SHP77 (cell line): Measurements from ENCODE around the gene SFI1.
A peak's percentile ranks its signal among the peaks of the same experiment; 100 is the strongest.
"Not testable (repeated sequence)": the region's sequence is repeated elsewhere in the genome, so short reads cannot be mapped to it uniquely, and the experiment has no call there.

Source experiments
- DNase-seq, 2 experiments: peaks; one replicate each; lab custom pipeline; 2025; lab: John Stamatoyannopoulos, UW

The SFI1 gene

DNA sequence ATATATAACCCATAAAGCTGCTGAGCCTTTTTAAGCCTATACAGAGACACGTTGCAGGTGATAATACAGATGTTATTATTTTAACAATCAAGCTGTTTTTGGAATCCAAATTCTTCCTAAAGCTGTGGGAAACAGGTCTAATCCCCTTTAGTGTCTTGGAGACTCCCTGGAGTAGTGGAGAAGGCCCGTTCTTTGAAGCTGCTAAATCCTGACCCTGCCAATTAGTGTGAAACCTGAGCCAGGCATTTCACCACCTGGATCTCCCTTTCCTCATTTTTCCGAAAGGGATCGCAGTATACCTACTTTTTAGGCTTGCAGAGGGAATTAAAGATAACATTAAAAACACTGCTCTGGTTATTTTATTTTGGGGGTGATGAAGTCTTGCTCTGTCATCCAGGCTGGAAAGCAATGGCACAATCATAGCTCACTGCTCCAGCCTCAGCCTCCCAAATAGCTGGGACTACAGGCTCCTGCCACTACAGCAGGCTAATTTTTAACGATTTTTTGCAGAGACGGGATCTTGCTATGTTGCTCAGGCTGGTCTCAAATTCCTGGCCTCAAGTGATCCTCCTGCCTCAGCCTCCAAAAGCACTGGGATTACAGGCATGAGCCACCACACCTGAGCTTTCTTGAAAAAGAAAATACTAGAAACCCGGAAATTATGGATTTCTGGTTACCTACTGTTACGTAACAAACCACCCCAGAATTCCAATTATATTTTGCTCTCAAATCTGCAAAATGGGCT, 4.9 kb upstream of the SFI1 start:
- DNase-seq = no peak

DNA sequence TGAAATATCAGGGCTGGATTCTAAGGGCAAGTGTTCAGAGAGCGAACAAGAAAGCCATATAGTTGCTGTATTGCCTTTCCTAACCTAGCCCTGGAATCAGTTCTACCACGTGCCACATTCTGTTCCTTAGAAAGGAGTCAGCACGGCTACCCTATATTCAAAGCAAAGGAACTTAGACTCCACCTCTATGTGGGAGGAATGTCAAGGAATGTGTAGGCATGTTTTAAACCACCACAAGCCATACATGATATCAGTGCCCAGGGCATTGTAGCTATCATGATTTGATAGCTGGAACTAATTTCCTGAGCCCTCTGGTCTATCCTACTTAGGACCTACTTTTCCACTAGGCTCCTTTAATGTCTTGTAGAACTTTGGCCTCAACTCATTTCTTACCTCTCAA, 4.2 kb upstream of the SFI1 start:
- no peak for DNase-seq

DNA sequence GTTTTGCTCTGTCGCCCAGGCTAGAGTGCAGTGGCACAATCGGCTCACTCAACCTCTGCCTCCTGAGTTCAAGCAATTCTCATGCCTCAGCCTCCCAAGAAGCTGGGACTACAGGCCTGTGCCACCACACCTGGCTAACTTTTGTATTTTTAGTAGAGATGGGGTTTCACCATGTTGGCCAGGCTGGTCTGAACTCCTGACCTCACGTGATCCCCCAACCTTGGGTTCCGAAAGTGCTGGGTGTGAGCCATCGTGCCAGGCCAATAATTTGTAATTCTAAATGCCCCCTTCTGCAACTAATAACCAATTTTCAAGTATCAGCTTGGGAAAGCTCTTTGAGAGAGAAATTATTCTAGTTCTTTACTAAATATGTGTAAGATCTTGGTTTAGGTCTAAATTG, 3.0 kb upstream of the SFI1 start:
- DNase-seq = not testable (repeated sequence)

DNA sequence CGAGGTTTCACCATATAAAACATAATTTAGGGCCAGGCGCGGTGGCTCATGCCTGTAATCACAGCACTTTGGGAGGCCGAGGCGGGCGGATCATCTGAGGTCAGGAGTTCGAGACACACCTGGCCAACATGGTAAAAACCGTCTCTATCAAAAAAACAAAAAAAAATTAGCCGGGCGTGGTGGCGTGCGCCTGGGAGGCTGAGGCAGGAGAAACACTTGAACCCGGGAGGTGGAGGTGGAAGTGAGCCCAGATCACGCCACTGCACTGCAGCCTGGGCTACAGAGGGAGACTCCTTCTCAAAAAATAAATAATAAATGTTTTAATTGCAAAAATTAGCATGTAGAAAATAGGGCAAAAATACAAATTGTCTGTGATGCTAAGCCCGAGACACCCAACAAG, 993 bp upstream of the SFI1 start:
- no peak for DNase-seq

DNA sequence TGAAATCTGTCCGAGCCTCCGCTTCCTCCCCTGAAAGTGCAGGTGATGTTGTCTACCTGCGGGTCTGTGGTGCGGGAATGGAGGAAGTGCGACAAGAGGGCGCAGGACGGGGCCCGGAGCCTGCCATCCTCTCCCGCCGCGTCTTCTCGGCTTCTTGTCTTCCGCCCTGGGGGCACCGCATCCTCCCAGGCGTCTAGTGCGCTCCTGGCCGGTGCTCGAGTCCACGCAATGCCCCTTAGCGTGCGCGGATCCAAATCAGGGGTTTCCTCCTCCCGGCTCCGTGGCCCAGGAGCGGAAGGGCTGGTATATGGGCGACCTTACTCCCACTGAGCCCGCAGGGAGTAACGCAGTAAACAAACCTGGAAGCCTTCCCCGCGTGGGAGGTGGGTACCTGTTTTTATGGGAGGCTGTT, 405 bp downstream of the SFI1 start:
- DNase-seq = peak in 1 of 2 experiments; percentile 11

DNA sequence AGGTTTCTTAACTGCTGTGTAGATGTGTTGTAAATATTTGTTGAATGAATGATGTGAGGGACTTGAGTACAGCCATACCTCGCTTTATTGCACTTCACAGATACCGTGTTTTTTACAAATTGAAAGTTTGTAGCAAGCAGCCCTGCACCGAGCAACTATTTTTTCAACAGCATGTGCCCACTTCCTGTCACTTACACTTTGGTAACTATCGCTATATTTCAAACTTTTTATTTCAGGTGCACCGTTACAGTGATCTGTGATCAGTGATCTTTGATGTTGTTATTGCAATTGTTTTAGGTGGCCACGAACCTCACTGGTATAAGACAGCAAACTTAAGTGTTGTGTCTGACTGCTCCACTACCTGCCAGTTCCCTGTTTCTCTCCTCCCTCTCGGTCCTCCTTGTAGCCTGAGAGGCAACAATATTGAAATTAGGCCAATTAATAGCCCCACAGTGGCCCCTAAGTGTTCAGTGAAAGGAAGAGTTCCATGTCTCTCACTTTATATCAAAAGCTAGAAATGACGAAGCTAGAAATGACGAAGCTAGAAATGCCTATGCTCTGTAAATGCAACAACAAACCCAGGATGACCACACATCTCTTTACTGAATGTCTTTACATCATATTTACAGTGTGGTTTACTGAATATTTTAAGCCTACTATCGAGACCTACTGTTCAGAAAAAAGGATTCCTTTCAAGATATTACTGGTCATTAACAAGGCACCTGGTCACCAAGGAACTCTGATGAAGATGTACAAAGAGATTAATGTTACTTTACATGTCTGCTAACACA, 1.0 kb downstream of the SFI1 start:
- DNase-seq = no peak

DNA sequence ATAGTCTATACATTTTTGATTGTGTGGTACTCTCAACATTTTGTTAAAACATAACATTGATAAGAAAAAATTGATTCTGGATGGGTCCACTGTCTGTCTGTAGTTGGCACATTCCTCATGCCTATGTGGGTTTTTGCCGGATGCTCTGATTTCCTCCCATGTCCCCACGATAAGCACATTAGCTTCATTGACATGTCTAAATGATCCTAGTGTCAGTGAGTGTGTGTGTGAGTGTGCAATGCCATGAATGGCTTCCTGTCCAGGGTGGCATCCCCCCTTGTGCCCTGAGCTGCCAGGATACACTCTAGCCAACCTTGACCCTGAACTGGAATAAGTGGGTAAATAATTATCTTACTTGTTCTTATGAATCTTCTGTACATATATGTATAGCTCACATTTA, 5.4 kb downstream of the SFI1 start:
- DNase-seq = no peak

DNA sequence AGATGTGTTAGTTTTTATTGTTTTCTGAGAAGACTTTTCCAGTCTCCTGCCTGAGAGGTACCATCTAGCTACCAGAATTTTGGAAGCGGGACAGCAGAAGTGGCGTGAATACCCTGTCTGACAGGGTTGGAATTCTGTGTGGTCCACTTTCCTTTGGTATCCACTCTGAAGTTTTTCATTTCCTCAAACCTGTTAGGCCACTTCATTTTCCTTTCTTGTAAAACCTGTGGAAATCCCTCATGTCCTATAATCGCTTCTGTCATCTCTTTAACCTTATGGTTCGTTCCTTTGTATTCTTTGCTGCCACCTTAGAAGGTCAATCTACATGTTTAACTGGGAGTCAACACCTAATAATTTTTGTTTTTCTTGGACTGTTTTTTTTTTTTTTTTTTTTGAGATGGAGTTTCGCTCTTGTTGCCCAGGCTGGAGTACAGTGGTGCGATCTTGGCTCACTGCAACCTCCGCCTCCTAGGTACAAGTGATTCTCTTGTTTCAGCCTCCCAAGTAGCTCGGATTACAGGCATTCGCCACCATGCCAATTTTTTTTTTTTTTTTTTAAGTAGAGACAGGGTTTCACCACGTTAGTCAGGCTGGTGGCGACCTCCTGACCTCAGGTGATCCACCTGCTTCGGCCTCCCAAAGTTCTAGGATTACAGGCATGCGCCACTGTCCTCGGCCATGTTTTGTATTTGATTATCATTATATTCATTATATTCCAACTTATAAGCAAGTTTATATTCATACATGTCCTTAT, 7.1 kb downstream of the SFI1 start:
- no peak for DNase-seq

DNA sequence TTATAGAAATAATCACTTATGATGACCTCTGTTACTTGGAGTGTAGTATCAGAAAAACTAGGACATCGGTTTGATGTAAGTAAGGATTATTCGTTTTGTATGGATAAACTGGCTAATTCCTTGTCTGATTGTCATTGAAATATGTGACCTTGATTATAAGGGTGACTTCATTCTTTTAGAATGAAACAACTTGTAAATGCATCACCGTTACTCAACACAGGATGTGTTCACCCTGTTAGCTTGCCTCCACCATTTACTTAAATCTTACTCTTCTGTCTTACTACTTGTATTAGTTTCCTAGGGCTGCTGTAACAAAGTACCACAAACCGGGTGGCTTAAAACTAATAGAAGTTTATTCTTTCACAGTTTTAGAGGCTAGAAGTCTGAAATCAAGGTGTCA, 7.9 kb downstream of the SFI1 start:
- DNase-seq = no peak

DNA sequence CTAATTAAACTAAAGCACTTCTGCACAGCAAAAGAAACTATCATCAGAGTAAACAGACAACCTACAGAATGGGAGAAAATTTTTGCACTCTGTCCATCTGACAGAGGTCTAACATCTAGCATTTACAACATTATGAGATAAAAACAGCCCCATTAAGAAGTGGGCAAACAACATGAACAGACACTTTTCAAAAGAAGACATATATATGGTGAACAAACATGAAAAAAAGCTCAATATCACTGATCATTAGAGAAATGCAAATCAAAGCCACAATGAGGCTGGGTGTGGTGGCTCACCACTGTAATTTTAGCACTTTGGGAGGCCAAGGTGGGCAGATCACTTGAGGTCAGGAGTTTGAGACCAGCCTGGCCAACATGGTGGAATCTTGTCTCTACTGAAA, 11.2 kb downstream of the SFI1 start:
- not testable (repeated sequence) for DNase-seq

DNA sequence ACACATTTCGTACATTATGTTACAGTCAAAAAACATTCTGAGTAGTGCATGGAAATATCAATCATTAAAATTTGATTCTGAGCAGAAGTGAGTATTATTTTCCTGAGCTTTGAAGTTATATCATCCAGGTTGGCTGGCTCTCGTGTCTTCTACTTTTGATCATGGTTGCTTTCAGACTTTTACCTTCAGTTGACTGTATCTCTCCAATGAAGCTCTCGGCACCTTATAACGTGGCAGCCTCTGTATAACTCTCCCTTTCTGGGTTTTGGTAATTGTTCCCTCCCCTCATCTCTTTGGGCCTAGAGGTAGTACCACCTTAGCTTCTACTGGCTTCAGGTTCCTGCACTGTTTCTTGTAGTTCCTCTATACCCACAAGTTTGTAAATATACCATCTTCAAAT, 12.2 kb downstream of the SFI1 start:
- DNase-seq = no peak

DNA sequence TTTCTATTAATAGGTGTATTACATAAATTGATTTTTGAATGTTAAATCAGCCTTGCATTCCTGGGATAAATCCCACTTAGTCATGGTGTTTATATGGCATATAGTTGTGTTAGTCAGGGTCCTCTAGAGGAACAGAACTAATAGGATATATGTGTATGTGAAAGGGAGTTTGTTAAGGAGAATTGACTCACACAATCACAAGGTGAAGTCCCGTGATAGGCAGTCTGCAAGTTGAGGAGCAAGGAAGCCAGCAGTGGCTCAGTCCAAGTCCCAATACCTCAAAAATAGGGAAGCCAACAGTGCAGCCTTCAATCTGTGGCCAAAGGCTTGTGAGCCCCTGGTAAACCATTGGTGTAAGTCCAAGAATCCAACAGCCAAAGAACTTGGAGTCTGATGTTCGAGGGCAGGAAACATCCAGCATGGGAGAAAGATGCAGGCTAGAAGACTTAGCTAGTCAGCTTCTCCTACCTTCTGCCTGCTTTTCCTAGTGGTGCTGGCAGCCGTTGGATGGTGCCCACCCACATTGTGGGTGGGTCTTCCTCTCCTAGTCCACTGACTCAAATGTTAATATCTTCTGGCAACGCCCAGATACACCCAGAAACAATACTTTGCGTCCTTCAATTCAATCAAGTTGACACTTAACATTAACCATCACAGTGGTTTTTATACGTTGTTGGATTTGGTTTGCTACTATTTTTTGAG, 12.9 kb downstream of the SFI1 start:
- no peak for DNase-seq

DNA sequence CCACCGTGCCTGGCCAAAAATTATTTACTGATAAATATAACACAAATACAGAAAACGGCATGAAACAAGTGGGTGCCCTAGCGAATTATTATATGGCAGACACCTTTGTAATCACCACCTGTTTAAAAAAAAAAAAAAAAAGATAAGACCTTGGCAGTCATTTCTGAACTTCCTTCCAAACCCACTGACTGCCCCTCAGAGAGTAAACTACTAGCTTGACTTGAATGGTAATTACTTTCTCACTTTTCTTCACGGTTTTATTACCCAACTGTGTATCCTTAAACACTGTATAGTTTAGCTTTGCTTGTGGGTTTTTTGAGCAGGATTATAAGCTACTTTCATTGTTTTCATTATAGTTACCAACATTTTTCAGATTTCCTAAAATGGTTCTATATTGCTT, 23.7 kb downstream of the SFI1 start:
- DNase-seq = no peak

DNA sequence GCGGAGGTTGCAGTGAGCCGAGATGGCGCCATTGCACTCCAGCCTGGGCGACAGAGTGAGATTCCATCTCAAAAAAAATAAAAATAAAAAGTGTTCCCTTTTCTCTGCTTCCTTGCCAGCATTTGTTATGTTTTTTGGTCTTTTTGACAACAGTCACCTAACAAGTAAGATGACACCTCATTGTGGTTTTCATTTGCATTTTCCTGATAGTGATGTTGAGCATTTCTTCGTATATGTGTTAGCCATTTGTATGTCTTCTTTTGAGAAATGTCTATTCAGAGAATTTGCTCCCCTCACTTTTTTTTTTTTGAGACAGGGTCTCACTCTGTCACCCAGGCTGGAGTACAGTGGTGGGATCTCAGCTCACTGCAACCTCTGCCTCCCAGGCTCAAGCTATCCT, 27.8 kb downstream of the SFI1 start:
- not testable (repeated sequence) for DNase-seq

DNA sequence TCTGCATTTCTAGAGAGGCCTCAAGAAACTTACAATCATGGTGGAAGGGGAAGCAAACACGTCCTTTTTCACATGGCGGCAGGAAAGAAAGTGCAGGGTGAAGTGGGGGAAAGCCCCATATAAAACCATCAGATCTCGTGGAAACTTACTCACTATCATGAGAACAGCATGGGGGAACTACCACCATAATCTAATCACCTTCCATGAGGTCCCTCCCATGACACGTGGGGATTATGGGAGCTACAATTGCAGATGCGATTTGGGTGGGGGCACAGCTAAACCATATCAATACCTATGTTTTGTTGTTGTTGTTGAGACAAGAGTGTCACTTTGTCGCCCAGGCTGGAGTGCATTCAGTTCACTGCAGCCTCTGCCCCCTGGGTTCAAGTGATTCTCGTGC, 29.9 kb downstream of the SFI1 start:
- DNase-seq = no peak

DNA sequence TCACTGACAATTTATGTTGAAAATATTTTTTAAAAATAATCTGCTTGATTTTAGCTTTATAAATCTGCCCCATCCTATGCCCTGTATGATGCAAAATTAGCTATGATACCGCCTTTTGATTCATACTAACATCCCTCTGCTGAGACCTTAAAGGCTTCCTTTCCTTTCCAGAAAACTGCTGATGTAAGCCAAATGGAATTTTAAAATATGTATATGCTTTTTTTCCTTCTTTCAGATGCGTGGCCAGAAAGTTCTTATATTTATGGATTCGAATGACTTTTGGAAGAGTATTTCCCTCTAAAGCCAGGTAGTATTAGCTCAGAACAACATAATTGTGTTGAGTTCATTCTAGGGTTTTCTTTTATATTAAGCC, 34.5 kb downstream of the SFI1 start:
- DNase-seq = no peak

DNA sequence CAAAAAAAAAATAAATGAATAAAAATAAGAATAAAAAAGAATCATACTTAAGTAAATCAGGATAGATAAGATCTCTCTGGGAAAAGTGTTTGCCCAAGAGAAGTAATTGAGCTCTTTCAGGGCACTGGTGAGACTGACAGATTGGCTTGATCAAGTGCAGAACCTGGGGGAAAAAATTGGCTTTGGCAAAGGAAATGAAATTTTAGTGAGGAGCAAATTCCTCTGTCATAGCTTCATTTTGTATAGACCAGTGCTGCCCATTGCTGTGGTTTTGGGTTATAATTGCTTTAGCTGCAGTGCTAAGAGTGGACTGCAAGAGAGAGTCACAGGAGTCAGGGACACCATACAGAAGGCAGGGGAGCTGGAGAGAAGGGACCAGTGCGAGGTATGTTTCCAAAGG, 35.7 kb downstream of the SFI1 start:
- no peak for DNase-seq

DNA sequence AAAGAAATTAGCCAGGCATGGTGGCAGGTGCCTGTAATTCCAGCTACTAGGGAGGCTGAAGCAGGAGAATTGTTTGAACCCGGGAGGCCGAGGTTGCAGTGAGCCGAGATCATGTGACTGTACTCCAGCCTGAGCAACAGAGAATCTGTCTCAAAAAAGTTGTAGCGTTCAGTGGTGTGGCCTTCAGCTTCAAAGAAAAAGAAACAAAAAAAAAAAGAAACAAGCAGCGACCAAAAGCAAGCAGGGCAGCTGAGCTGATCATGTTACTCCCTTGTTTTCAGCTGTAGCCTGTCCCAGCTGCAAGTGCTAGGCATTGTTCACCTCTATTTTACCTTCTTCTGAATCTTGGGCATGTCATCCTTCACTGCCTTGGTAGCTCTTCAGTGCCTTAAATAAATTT, 37.0 kb downstream of the SFI1 start:
- DNase-seq = no peak

DNA sequence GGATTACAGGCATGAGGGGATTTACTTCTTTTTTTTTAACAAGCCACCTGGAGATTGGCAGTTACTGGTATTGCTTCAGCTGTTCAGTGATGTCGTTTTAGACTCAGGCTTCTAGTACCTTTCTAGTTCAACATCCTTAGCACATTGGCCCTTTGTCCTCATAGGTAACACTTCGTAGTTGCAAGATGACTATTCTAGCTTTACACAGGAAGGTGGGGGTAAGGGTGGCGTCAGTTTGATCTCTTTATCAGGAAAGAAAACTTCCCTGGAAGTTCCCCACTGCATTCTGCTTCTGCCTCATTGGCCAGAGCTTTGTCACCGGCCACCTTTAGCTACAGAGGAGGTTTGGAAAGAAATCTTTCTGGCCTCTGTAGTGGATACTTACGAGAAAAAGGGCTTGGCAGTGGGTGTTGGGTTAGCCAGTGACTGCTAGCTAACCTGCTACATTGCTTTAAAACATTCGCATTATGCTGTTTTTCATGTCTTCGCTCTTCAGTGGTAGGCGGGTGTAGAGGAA, 40.7 kb downstream of the SFI1 start:
- DNase-seq = no peak

DNA sequence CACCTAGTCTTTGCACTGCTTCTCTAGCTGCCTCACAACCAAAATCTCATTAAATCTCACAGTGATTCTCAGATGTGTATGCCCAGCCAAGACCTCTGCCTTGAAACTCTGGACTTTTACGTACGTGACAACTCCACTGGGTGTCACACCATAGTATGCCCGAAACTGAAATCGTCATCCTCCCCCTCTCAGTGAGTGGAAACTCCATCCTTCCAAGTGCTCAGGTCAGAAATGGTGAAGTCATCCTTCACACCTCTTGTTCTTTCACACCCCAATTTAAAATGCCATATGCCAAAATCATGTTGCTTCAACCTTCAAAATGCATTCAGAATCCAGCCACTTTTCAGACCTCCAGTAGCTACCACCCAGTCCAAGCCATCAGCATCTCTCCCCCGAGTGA, 42.5 kb downstream of the SFI1 start:
- no peak for DNase-seq

DNA sequence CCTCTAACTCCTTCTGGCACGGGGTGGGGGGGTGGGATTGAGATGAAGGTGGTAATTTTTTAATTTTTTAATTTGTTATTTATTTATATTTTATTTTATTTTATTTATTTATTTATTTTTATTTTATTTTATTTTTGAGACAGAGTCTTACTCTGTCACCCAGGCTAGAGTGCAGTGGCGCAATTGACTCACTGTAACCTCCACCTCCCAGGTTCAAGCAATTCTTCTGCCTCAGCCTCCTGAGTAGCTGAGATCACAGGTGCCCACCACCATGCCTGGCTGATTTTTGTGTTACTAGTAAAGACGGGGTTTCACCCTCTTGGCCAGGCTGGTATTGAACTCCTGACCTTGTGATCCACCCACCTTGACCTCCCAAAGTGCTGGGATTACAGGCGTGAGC, 43.8 kb downstream of the SFI1 start:
- DNase-seq = not testable (repeated sequence)

DNA sequence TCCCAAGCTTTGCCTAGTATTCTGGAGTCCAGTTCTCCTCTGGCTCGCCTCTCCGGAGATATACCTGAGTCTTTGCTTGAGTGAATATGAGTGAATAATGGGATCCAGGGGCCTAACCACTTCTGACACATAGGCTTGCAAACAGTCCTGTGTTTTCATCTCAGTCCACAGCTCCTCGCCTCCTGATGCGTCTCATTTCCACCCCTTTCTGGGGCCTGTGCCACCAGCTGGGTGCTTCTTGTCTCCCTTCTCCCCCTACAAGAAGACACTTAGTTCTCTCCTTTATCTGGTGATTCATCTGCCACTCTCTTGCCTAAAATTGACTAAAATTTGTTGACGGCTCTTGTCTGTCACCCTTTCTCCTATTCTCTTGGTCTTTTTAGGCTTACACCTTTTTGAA, 44.6 kb downstream of the SFI1 start:
- no peak for DNase-seq
